Endothelial cell of umbilical vein (primary cell): ENCODE measurements around the gene SLC12A5.

ENCODE experiments used
- EZH2 ChIP-seq: IDR thresholded peaks from 2 replicates; pipeline ENCODE4 v1.6.1; 2012; ENCODE audit warnings: borderline replicate concordance, low read depth, mild to moderate bottlenecking, moderate library complexity, low read length, inconsistent platforms; ENCODE audit not compliant: severe bottlenecking
- JUN ChIP-seq: IDR thresholded peaks from 2 replicates; pipeline ENCODE4 v1.6.1; 2011; ENCODE audit warnings: borderline replicate concordance, low read depth; ENCODE audit not compliant: insufficient read length, insufficient read depth
- MYC ChIP-seq: IDR thresholded peaks from one replicate; pipeline ENCODE4 v1.6.1; 2011; ENCODE audit warnings: mild to moderate bottlenecking, low read depth, low read length
- POLR2A ChIP-seq: IDR thresholded peaks from 2 replicates; pipeline ENCODE4 v1.6.1; 2012; ENCODE audit warnings: low read depth, mild to moderate bottlenecking, control low read depth, low read length
- POLR2AphosphoS5 ChIP-seq: IDR thresholded peaks from 2 replicates; pipeline ENCODE4 v1.6.1; 2012; ENCODE audit warnings: low read depth, mild to moderate bottlenecking, control low read depth, low read length, moderate library complexity; ENCODE audit not compliant: insufficient read depth
- TF ChIP-seq, protein P1 (sequence below), 2 donors: IDR thresholded peaks; 1 replicate in 1 of 2; 2 replicates in 1 of 2; pipeline ENCODE4 v1.5.1; 2011; ENCODE audit warnings: low read length in 2 of 2, mild to moderate bottlenecking in 2 of 2, moderate library complexity in 2 of 2, control low read depth in 1 of 2, inconsistent platforms in 1 of 2, low read depth in 1 of 2; ENCODE audit not compliant: insufficient read depth in 1 of 2; ENCODE audit errors: extremely low read depth in 1 of 2

DNA sequence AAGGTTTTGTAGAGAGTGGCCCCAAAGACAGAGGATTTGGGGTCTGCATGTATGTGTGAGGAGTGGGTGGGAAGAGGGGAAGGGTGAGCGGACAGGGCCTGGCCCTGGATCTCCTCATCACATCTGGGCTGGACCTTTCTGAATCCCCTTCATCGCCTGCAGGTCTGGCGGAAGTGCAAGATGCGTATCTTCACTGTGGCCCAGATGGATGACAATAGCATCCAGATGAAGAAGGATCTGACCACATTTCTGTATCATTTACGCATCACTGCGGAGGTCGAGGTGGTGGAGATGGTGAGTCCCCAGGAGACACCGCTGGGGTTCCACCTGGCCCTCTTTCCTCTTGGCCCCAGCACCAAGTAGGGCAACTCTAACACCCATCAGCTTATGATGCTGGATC lies 24.4 kb downstream of the SLC12A5 start:
- TF ChIP-seq, protein P1, sequence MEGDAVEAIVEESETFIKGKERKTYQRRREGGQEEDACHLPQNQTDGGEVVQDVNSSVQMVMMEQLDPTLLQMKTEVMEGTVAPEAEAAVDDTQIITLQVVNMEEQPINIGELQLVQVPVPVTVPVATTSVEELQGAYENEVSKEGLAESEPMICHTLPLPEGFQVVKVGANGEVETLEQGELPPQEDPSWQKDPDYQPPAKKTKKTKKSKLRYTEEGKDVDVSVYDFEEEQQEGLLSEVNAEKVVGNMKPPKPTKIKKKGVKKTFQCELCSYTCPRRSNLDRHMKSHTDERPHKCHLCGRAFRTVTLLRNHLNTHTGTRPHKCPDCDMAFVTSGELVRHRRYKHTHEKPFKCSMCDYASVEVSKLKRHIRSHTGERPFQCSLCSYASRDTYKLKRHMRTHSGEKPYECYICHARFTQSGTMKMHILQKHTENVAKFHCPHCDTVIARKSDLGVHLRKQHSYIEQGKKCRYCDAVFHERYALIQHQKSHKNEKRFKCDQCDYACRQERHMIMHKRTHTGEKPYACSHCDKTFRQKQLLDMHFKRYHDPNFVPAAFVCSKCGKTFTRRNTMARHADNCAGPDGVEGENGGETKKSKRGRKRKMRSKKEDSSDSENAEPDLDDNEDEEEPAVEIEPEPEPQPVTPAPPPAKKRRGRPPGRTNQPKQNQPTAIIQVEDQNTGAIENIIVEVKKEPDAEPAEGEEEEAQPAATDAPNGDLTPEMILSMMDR (IDR thresholded peaks at IDR 0.05; ENCODE audit: extremely low read depth in 1 of 2, insufficient read depth in 1 of 2, low read depth in 1 of 2, low read length in 2 of 2) = no peak
- TF ChIP-seq POLR2A (no peak), POLR2AphosphoS5 (no peak), EZH2 (no peak), JUN (no peak), MYC (no peak)
